RWPE2 (cell line): ENCODE measurements around the gene ROBO2.

ENCODE experiments used
- ATAC-seq: fragments of 200-7000 bp; cut with Tn5 transposase; 3 replicates; pipeline ENCODE4 v1.9.1; 2021; ENCODE audit warnings: low read depth
- DNase-seq: peaks from one replicate; pipeline ENCODE4 v3.0.0-alpha.2; 2020; ENCODE audit warnings: low spot score
- H3K27ac ChIP-seq: fragments of 450-650 bp; 2 replicates; pipeline ENCODE4 v1.5.1; 2017; ENCODE audit warnings: mild to moderate bottlenecking; ENCODE audit not compliant: poor library complexity, severe bottlenecking
- H3K27me3 ChIP-seq: fragments of 250-450 bp; sonication (Bioruptor Pico); 2 replicates; pipeline ENCODE4 v1.5.1; 2021; ENCODE audit warnings: mild to moderate bottlenecking, moderate library complexity; ENCODE audit not compliant: insufficient read depth, poor library complexity, severe bottlenecking
- H3K36me3 ChIP-seq: fragments of 250-450 bp; sonication (Bioruptor Pico); 2 replicates; pipeline ENCODE4 v1.5.1; 2020; ENCODE audit warnings: low read depth, mild to moderate bottlenecking, moderate library complexity
- H3K4me1 ChIP-seq: fragments of 250-450 bp; sonication (Bioruptor Pico); 2 replicates; pipeline ENCODE4 v1.5.1; 2021; ENCODE audit warnings: mild to moderate bottlenecking, moderate library complexity; ENCODE audit not compliant: insufficient read depth, poor library complexity, severe bottlenecking
- H3K4me3 ChIP-seq: fragments of 250-450 bp; sonication (Bioruptor Pico); 2 replicates; pipeline ENCODE4 v1.5.1; 2021; ENCODE audit warnings: mild to moderate bottlenecking, moderate library complexity; ENCODE audit not compliant: severe bottlenecking
- H3K9me3 ChIP-seq: fragments of 250-450 bp; sonication (Bioruptor Pico); 2 replicates; pipeline ENCODE4 v1.5.1; 2021; ENCODE audit warnings: mild to moderate bottlenecking, moderate library complexity; ENCODE audit not compliant: severe bottlenecking
- CTCF ChIP-seq: fragments of 450-650 bp; IDR thresholded peaks from one replicate; pipeline ENCODE4 v1.5.1; 2017; ENCODE audit warnings: mild to moderate bottlenecking, moderate library complexity; ENCODE audit not compliant: poor library complexity, severe bottlenecking

The ROBO2 gene

GRCh38 chr3:77141423-77141822, 101.5 kb downstream of the ROBO2 start:
- H3K4me1 ChIP-seq = no peaks in the 10 kb centered on the region
- H3K27me3 ChIP-seq = no peaks in the 10 kb centered on the region
- H3K4me3 ChIP-seq = no peak overlapping the region
- no peak for ATAC-seq
- no peak overlapping the region for H3K27ac ChIP-seq
- DNase-seq = no peak
- no peaks in the 10 kb centered on the region for H3K36me3 ChIP-seq
- TF ChIP-seq CTCF = no peak
- no peaks in the 10 kb centered on the region for H3K9me3 ChIP-seq

- H3K4me1 ChIP-seq = no peaks in the 10 kb centered on the region
- TF ChIP-seq CTCF = no peak
- no peaks in the 10 kb centered on the region for H3K27me3 ChIP-seq
- H3K27ac ChIP-seq = no peak overlapping the region
- H3K4me3 ChIP-seq = no peak overlapping the region
- ATAC-seq (no peak), DNase-seq (no peak)
- H3K36me3 ChIP-seq = no peaks in the 10 kb centered on the region
- no peaks in the 10 kb centered on the region for H3K9me3 ChIP-seq
Measured at GRCh38 chr3:77142578-77142977, 102.7 kb downstream of the ROBO2 start.

GRCh38 chr3:77146004-77146403, 106.1 kb downstream of the ROBO2 start:
- TF ChIP-seq CTCF = no peak
- Histone ChIP-seq H3K27ac (no peak overlapping the region), H3K4me1 (no peaks in the 10 kb centered on the region), H3K4me3 (no peak overlapping the region), H3K36me3 (no peaks in the 10 kb centered on the region), H3K27me3 (no peaks in the 10 kb centered on the region), H3K9me3 (no peaks in the 10 kb centered on the region)
- ATAC-seq (no peak), DNase-seq (no peak)

GRCh38 chr3:77147836-77148578, 108.1 kb downstream of the ROBO2 start:
- Histone ChIP-seq H3K27me3 (no peaks in the 10 kb centered on the region), H3K4me1 (no peaks in the 10 kb centered on the region), H3K36me3 (no peaks in the 10 kb centered on the region), H3K4me3 (no peak overlapping the region), H3K27ac (no peak overlapping the region), H3K9me3 (no peaks in the 10 kb centered on the region)
- TF ChIP-seq CTCF = no peak
- no peak for ATAC-seq
- no peak for DNase-seq

GRCh38 chr3:77149382-77149781, 109.5 kb downstream of the ROBO2 start:
- no peaks in the 10 kb centered on the region for H3K4me1 ChIP-seq
- no peaks in the 10 kb centered on the region for H3K36me3 ChIP-seq
- H3K27me3 ChIP-seq = no peaks in the 10 kb centered on the region
- no peak overlapping the region for H3K4me3 ChIP-seq
- DNase-seq (no peak), ATAC-seq (no peak)
- no peak overlapping the region for H3K27ac ChIP-seq
- no peak for TF ChIP-seq CTCF
- H3K9me3 ChIP-seq = no peaks in the 10 kb centered on the region
